Right lobe of liver (tissue), 6 donors: ENCODE results near the gene SCLT1. TPM values are rescaled to one million over a fixed set of nuclear protein-coding genes. Genes with fewer than 3 reads are reported as not detected.
A peak's percentile ranks its signal among the peaks of the same experiment; 100 is the strongest.

Experiments
- ATAC-seq, 4 donors: fragments of 200-7000 bp; cut with Tn5 transposase; one replicate each; pipeline ENCODE4 v1.9.1; 2020; ENCODE audit warnings: mild to moderate bottlenecking in 4 of 4, moderate library complexity in 4 of 4
- DNase-seq, 3 donors: peaks; one replicate each; pipeline ENCODE4 v3.0.0-alpha.2; 2020
- H3K27ac ChIP-seq, 3 donors: fragments of 200-600 bp; one replicate each; pipeline ENCODE4 v1.8.0; 2022
- H3K27me3 ChIP-seq, 2 donors: fragments of 200-600 bp; one replicate each; pipeline ENCODE4 v1.8.0; 2022
- H3K36me3 ChIP-seq, 4 donors: fragments of 200-600 bp; sonication (generic) in 1 of 4; one replicate each; pipeline versions ENCODE4 v1.5.1 to v1.8.0; 2017 to 2022; ENCODE audit warnings: control low read depth in 1 of 4
- H3K4me1 ChIP-seq, 4 donors: fragments of 200-600 bp; sonication (generic) in 1 of 4; one replicate each; pipeline versions ENCODE4 v1.5.1 to v1.8.0; 2017 to 2022; ENCODE audit warnings: control low read depth in 1 of 4
- H3K4me3 ChIP-seq, 3 donors: fragments of 200-600 bp; one replicate each; pipeline ENCODE4 v1.8.0; 2022
- H3K9me3 ChIP-seq, 4 donors: fragments of 200-600 bp; sonication (generic) in 1 of 4; one replicate each; pipeline versions ENCODE4 v1.5.1 to v1.8.0; 2017 to 2022; ENCODE audit warnings: control low read depth in 1 of 4
- POLR2A ChIP-seq: fragments of 450-650 bp; IDR thresholded peaks from one replicate; pipeline ENCODE4 v1.6.1; 2017; ENCODE audit warnings: antibody characterized with exemption, mild to moderate bottlenecking
- WGBS: methylation state at CpG from one replicate; pipeline ENCODE4 v1.1.6; 2018; ENCODE audit warnings: low coverage, low lambda C conversion rate; ENCODE audit not compliant: insufficient coverage; ENCODE audit errors: missing lambda C conversion rate; 5-methylcytosine and 5-hydroxymethylcytosine counted together
- intact Hi-C, 2 donors: fragments of 100-400 bp; cut with DNase I; formaldehyde crosslinking; loops; one replicate each; pipeline versions ENCODE4 v1.11.2 to v1.14.1; 2022
- total RNA-seq, 6 experiments: library from RNA; depleted of rRNA in 2 of 6; stranded (reverse); fragments of >200 nt in 2 of 6; fragmentation: NEBNext Ultra II Directional in 3 of 6; extraction: Animal tissue kit (Norgen Biotek cat#: 25700) in 3 of 6; gene quantifications; one replicate each; pipeline versions ENCODE4 v1.1.0 to v1.2.4, GENCODE V29; 2016 to 2023
- TF ChIP-seq, protein P1 (sequence below), 4 donors: fragments of 200-600 bp in 3 of 4; fragments of 450-650 bp in 1 of 4; IDR thresholded peaks; one replicate each; pipeline versions ENCODE4 v1.5.1 to v1.8.0; 2016 to 2022; ENCODE audit warnings: antibody characterized with exemption in 4 of 4, mild to moderate bottlenecking in 2 of 4
- donor health status: DM: no; HTN: yes; CAD: no.
- donor health status: DM: no; HTN: no; CAD: no.
- donor health status: DM: no; HTN: no; CAD: no.
- donor health status: DM: no; HTN: yes; CAD: no.
- donor health status: DM: no; HTN: yes; CAD: no.

Gene SCLT1
- total RNA-seq, 6 experiments from 2014 or later: 2.3 to 5.3 (median 3.7) TPM

DNA sequence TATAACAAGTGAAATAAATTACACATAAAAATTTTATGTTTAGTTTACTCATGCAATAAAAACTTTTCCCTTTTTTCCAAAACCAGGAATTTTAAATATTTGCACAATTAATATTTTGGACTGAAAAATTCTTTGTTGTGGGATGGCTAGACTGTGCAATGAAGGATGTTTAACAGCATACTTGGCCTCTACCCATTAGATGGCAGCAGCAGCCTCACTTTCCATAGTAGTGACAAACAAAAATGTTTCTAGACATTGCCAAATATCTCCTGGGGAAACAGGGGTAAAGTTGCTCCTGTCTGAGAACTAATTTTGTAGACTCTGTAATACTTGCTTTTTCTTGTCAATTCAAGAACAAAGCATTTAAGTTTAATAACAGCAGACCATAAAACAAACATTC is 49.8 kb downstream of the SCLT1 start:
- Histone ChIP-seq H3K4me3 (no peak overlapping the region), H3K27ac (no peak overlapping the region), H3K4me1 (no peaks in the 10 kb centered on the region), H3K27me3 (no peaks in the 10 kb centered on the region), H3K9me3 (no peaks in the 10 kb centered on the region), H3K36me3 (no peaks in the 10 kb centered on the region)
- ATAC-seq (no peak), DNase-seq (no peak)
- intact Hi-C loops: no loop called here
- no peak for TF ChIP-seq POLR2A
- TF ChIP-seq, protein P1, sequence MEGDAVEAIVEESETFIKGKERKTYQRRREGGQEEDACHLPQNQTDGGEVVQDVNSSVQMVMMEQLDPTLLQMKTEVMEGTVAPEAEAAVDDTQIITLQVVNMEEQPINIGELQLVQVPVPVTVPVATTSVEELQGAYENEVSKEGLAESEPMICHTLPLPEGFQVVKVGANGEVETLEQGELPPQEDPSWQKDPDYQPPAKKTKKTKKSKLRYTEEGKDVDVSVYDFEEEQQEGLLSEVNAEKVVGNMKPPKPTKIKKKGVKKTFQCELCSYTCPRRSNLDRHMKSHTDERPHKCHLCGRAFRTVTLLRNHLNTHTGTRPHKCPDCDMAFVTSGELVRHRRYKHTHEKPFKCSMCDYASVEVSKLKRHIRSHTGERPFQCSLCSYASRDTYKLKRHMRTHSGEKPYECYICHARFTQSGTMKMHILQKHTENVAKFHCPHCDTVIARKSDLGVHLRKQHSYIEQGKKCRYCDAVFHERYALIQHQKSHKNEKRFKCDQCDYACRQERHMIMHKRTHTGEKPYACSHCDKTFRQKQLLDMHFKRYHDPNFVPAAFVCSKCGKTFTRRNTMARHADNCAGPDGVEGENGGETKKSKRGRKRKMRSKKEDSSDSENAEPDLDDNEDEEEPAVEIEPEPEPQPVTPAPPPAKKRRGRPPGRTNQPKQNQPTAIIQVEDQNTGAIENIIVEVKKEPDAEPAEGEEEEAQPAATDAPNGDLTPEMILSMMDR (IDR thresholded peaks at IDR 0.05): peak in 1 of 4 donors; percentile 10

DNA sequence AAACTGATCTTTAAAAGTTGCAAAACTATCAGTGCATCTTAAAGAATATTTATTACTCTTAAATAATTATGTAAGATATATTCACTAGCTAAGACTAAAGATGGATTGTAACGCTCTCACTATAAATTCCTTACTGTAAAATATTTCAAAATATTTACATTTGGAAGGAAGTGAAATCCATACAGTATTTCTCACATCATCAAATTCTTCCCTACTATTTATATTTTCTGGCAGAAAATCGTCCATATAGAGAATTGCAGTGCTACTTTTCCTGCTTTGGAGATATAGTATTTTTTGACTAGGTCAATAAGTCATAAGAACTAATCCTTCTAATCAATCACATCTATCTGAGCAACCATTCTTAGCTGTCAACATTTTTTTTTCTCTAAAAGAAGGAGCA is 52.9 kb downstream of the SCLT1 start:
- Histone ChIP-seq H3K27me3 (no peaks in the 10 kb centered on the region), H3K27ac (no peak overlapping the region), H3K9me3 (no peaks in the 10 kb centered on the region), H3K36me3 (no peaks in the 10 kb centered on the region), H3K4me3 (no peak overlapping the region), H3K4me1 (no peaks in the 10 kb centered on the region)
- DNase-seq (no peak), ATAC-seq (no peak)
- 75% methylated on average over 2 of the region's 2 CpGs for WGBS
- intact Hi-C loops: no loop called here
- TF ChIP-seq POLR2A: no peak
- TF ChIP-seq, protein P1 (IDR thresholded peaks at IDR 0.05): no peak

DNA sequence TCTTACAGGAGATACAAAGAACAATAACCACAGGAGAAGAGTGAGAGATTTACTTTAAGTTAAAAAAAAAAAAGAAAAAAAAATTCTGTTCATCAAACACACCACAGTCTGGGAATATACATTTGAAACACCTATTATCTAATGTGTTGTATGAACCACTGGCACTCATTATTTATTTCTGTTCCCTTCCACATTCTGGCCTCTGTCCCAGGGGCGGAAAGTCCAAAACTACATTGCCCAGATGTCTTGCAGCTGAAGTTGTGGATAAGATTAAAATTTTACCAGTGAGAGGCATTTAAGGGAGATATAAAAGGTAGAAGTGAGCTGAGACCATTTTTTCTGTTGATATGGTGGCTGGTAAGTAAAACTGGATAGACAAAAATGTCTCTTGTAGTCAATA is 56.2 kb downstream of the SCLT1 start:
- ATAC-seq (peak; percentile 48 to 84 (median 61)), DNase-seq (peak in 2 of 3 donors; percentile 50 to 55)
- H3K9me3 ChIP-seq: no peaks in the 10 kb centered on the region
- intact Hi-C loops: no loop called here
- 47% methylated on average over 1 of the region's 1 CpG for WGBS
- TF ChIP-seq POLR2A: no peak
- TF ChIP-seq, protein P1 (IDR thresholded peaks at IDR 0.05): no peak
- no peaks in the 10 kb centered on the region for H3K27me3 ChIP-seq
- H3K4me3 ChIP-seq: no peak overlapping the region
- H3K4me1 ChIP-seq: no peaks in the 10 kb centered on the region
- H3K36me3 ChIP-seq: no peaks in the 10 kb centered on the region
- H3K27ac ChIP-seq: no peak overlapping the region

DNA sequence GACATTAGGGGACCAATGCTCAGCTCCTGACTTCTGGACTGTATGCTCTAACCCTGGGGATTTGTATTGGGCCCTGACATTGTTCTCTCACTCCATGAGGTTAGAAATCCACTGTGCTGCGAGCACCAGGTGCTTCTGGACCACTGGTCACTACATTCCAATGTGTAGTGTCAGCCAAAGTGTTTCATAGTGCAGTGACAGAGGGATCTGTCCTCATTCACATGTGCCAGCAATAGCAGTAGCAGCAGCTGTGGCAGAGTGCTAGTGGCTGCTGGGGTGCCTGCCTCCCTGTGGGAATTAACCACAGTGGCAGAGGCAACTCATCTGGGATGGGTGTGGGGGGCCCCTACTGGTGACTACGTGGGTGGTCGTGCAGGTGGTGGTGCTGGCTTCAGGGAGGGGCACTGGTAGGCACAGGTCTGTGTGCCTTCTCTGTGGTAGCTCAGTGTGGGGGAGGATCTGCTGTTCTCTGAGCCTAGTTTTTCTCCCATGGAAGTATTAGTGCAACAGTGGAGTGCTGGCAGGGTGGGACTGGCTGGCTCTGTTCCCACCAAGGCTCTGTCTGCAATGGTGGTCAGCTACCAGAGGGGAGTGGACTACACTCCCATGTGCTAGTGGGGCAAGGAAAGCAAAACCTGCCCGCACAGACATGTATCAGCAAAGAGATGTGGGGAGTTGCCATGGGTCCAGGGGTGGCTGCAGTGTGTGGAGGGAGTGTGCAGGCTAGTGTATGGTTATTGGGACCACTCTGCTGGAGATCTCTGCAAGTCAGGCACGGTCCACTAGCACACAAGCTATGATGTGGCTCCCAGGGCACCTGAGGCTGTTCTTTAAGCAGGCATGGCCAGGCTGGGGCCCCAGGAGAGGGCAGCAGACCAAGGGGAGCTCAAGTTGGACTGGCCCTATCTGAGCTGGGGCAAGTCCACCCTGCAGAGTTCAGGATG is 78.5 kb downstream of the SCLT1 start:
- ATAC-seq: peak in 1 of 4 donors; percentile 23
- H3K27ac ChIP-seq: no peak overlapping the region
- intact Hi-C loops: no loop called here
- peak in 2 of 3 donors; percentile 30 to 36 for DNase-seq
- H3K27me3 ChIP-seq: no peaks in the 10 kb centered on the region
- H3K4me3 ChIP-seq: no peak overlapping the region
- H3K4me1 ChIP-seq: no peaks in the 10 kb centered on the region
- no peaks in the 10 kb centered on the region for H3K36me3 ChIP-seq
- no peaks in the 10 kb centered on the region for H3K9me3 ChIP-seq
- no CpG with 5 or more reads among the region's 5 CpGs for WGBS
- TF ChIP-seq, protein P1 (IDR thresholded peaks at IDR 0.05): no peak
- TF ChIP-seq POLR2A: no peak
